ENCODE data around the gene IMMP2L. TPM values are rescaled to one million over a fixed set of nuclear protein-coding genes. Genes with fewer than 3 reads are reported as not detected.

IMMP2L gene
- total RNA-seq, 6 experiments from 2014 or later = 14.2 to 25.3 (median 19.7) TPM

DNA sequence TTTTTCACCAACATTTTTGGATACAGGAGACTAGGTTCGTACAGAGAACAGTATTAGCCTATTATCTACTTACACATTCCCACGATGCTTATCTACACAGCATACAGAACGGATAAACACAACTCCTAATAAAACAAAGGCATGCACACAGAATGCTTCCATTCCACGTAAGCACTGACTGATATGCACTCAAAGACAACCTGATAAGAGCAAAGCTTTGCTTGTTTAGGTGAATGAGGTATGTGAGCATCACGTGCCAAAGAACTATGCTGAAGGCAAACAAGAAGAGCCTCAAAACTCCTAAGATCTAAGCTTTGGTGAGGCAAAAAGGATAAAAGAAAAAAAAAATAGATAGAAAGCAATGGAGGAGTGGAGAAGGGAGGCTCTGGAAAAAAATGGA is 884.9 kb downstream of the IMMP2L start:
- TF ChIP-seq, protein P1, sequence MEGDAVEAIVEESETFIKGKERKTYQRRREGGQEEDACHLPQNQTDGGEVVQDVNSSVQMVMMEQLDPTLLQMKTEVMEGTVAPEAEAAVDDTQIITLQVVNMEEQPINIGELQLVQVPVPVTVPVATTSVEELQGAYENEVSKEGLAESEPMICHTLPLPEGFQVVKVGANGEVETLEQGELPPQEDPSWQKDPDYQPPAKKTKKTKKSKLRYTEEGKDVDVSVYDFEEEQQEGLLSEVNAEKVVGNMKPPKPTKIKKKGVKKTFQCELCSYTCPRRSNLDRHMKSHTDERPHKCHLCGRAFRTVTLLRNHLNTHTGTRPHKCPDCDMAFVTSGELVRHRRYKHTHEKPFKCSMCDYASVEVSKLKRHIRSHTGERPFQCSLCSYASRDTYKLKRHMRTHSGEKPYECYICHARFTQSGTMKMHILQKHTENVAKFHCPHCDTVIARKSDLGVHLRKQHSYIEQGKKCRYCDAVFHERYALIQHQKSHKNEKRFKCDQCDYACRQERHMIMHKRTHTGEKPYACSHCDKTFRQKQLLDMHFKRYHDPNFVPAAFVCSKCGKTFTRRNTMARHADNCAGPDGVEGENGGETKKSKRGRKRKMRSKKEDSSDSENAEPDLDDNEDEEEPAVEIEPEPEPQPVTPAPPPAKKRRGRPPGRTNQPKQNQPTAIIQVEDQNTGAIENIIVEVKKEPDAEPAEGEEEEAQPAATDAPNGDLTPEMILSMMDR (IDR thresholded peaks at IDR 0.05) = no peak
- no peak for TF ChIP-seq POLR2A (IDR thresholded peaks at IDR 0.05)
- H3K4me1 ChIP-seq = no peaks in the 10 kb centered on the region
- ATAC-seq (no peak), DNase-seq (no peak)
- H3K36me3 ChIP-seq = no peaks in the 10 kb centered on the region
- H3K4me3 ChIP-seq = no peak overlapping the region
- no peak overlapping the region for H3K27ac ChIP-seq
- no peaks in the 10 kb centered on the region for H3K27me3 ChIP-seq
- H3K9me3 ChIP-seq = peaks cover 0 to 4% (median 0%) of the 10 kb centered on the region in 4 donors
- intact Hi-C loops (cut with DNase I) = no loop called here
- 51% methylated on average over 5 of the region's 5 CpGs for WGBS (ENCODE audit: insufficient coverage, low coverage, low lambda C conversion rate, missing lambda C conversion rate)

GRCh38 chr7:110676785-110677184 is 885.5 kb downstream of the IMMP2L start:
- no peak for DNase-seq
- Histone ChIP-seq H3K4me1 (no peaks in the 10 kb centered on the region), H3K9me3 (peaks cover 0 to 4% (median 0%) of the 10 kb centered on the region in 4 donors), H3K27me3 (no peaks in the 10 kb centered on the region), H3K4me3 (no peak overlapping the region), H3K36me3 (no peaks in the 10 kb centered on the region), H3K27ac (no peak overlapping the region)
- intact Hi-C loops (cut with DNase I) = no loop called here
- 85% methylated on average over 2 of the region's 2 CpGs for WGBS (ENCODE audit: insufficient coverage, low coverage, low lambda C conversion rate, missing lambda C conversion rate)
- no peak for TF ChIP-seq POLR2A (IDR thresholded peaks at IDR 0.05)
- TF ChIP-seq, protein P1 (IDR thresholded peaks at IDR 0.05) = no peak
- no peak for ATAC-seq

- intact Hi-C loops (cut with DNase I) = no loop called here
- H3K9me3 ChIP-seq = peaks cover 0 to 4% (median 0%) of the 10 kb centered on the region in 4 donors
- no peaks in the 10 kb centered on the region for H3K27me3 ChIP-seq
- ATAC-seq (no peak), DNase-seq (no peak)
- H3K27ac ChIP-seq = no peak overlapping the region
- H3K4me3 ChIP-seq = no peak overlapping the region
- no peaks in the 10 kb centered on the region for H3K36me3 ChIP-seq
- WGBS (ENCODE audit: insufficient coverage, low coverage, low lambda C conversion rate, missing lambda C conversion rate) = 78% methylated on average over 4 of the region's 4 CpGs
- no peaks in the 10 kb centered on the region for H3K4me1 ChIP-seq
- TF ChIP-seq POLR2A (IDR thresholded peaks at IDR 0.05) = no peak
- TF ChIP-seq, protein P1 (IDR thresholded peaks at IDR 0.05) = no peak
Observed at GRCh38 chr7:110675383-110676103, 886.7 kb downstream of the IMMP2L start.

DNA sequence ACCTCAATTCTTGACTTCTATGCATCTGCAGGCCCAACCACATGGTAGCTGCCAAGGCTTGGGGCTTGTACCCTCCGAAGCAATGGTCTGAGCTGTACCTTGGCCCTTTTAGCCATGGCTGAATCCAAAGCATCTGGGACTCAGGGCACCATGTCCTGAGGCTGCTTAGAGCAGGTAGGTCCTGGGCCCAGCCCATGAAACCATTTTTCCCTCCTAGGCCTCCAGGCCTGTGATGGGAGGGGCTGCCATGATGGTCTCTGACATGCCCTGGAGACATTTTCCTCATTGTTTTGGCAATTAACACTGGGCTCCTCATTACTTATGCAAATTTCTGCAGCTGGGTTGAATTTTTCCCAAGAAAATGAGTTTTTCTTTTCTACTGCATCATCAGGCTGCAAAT is 889.1 kb downstream of the IMMP2L start:
- H3K36me3 ChIP-seq = no peaks in the 10 kb centered on the region
- WGBS (ENCODE audit: insufficient coverage, low coverage, low lambda C conversion rate, missing lambda C conversion rate) = no CpG with 5 or more reads among the region's 1 CpG
- no peak for DNase-seq
- H3K27ac ChIP-seq = no peak overlapping the region
- ATAC-seq = no peak
- no peaks in the 10 kb centered on the region for H3K27me3 ChIP-seq
- intact Hi-C loops (cut with DNase I) = no loop called here
- peaks cover 0 to 4% (median 0%) of the 10 kb centered on the region in 4 donors for H3K9me3 ChIP-seq
- no peak for TF ChIP-seq POLR2A (IDR thresholded peaks at IDR 0.05)
- TF ChIP-seq, protein P1 (IDR thresholded peaks at IDR 0.05) = no peak
- H3K4me1 ChIP-seq = no peaks in the 10 kb centered on the region
- no peak overlapping the region for H3K4me3 ChIP-seq

Measured in right lobe of liver (tissue), 6 donors.